Measurements from ENCODE around the gene SYNDIG1.
A peak's percentile ranks its signal among the peaks of the same experiment; 100 is the strongest.

The SYNDIG1 gene

DNA sequence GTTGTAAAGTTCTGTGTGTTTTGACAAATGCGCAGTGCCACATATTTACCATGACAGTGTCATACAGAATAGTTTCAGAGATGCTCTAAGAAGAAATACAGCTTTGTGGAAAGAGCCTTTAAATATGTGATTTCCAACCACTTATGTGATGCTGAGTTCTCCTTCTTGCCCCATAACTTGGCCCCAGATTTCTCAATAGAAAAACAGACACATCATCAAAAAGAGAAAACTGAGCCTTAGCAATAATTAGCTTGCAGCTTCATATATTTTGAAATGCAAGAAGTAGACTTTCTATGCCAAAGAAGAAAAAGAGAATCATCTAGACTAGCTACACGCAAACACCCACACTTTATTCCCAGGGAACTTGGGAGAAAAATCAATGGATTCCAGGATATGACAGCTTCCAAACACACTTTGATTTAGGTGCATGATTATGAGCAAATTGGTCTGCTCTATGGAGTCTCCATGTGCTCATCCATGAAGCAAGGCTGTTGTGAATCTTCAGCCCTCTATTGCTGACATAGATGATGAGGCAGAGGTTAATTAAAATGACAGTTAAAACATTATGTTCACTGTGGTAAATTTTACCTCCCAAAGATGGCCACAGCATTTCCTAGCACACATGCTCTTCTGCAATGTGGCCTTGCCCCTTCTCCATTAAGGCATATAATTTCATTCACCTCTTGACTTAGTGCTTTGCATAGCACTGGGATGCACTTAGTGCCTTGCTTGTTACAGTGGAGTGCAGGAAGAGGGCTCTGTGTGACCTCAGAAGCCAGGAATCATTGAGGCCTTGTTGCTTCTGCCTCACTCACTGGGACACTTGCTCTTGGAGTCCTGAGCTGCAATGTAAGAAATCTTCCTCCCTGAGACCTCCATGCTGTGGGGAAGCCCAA is 174.6 kb downstream of the SYNDIG1 start:
- in situ Hi-C loops (cut with HindIII; ENCODE audit: low pct_unique_long_range_greater_than_20kb, low sequenced_read_pairs): no loop called here
- no peak for TF ChIP-seq JUND (IDR thresholded peaks at IDR 0.05; ENCODE audit: low read depth)
- DNase-seq (ENCODE audit: low read depth in 1 of 2, low spot score in 1 of 2): no peak

GRCh38 chr20:24646321-24646720 is 176.9 kb downstream of the SYNDIG1 start:
- DNase-seq (ENCODE audit: low read depth in 1 of 2, low spot score in 1 of 2): no peak
- TF ChIP-seq JUND (IDR thresholded peaks at IDR 0.05; ENCODE audit: low read depth): no peak
- in situ Hi-C loops (cut with HindIII; ENCODE audit: low pct_unique_long_range_greater_than_20kb, low sequenced_read_pairs): no loop called here

- no peak for DNase-seq (ENCODE audit: low read depth in 1 of 2, low spot score in 1 of 2)
- no peak for TF ChIP-seq JUND (IDR thresholded peaks at IDR 0.05; ENCODE audit: low read depth)
- in situ Hi-C loops (cut with HindIII; ENCODE audit: low pct_unique_long_range_greater_than_20kb, low sequenced_read_pairs): no loop called here
Measured at GRCh38 chr20:24647713-24648112, 178.3 kb downstream of the SYNDIG1 start.

DNA sequence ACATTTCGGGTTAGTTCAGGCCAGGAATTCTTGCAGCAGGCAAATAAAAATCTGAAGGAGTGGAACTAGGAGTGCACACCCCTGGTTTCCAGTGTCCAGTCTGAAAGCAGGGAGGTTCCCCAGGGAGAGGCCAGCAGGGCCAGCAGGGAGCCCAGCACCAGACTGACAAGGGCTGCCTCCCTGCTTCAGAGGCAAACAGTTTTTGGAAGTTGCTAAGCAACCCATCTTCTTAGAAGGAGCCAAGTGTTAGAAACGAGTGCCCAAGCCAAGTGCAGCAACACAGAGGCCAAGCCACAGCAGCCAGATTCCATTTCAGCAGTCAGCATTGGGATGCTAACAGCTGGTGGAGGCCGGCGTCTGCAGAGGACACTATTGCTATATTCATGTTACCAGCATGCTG is 179.1 kb downstream of the SYNDIG1 start:
- TF ChIP-seq JUND (IDR thresholded peaks at IDR 0.05; ENCODE audit: low read depth): no peak
- DNase-seq (ENCODE audit: low read depth in 1 of 2, low spot score in 1 of 2): no peak
- in situ Hi-C loops (cut with HindIII; ENCODE audit: low pct_unique_long_range_greater_than_20kb, low sequenced_read_pairs): no loop called here

DNA sequence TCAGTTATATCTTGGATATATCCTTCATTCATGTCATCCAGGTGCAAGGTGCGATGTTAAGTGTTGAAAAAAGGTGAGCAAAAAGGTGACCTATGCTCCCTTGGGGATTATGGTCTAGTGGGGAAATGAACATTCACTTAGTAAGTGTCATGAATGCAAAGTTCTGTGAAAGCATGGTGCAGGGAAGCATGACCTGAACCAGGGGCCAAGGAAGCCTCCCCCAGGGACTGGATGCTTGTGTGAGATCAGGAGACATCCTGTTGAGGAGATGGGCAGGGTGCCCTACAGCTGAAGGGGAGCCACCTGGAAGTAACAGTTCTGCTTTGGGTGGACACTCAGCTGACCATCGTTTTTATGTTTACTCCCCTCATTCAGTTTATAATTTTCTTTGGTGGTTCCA is 179.5 kb downstream of the SYNDIG1 start:
- in situ Hi-C loops (cut with HindIII; ENCODE audit: low pct_unique_long_range_greater_than_20kb, low sequenced_read_pairs): no loop called here
- no peak for DNase-seq (ENCODE audit: low read depth in 1 of 2, low spot score in 1 of 2)
- no peak for TF ChIP-seq JUND (IDR thresholded peaks at IDR 0.05; ENCODE audit: low read depth)

DNA sequence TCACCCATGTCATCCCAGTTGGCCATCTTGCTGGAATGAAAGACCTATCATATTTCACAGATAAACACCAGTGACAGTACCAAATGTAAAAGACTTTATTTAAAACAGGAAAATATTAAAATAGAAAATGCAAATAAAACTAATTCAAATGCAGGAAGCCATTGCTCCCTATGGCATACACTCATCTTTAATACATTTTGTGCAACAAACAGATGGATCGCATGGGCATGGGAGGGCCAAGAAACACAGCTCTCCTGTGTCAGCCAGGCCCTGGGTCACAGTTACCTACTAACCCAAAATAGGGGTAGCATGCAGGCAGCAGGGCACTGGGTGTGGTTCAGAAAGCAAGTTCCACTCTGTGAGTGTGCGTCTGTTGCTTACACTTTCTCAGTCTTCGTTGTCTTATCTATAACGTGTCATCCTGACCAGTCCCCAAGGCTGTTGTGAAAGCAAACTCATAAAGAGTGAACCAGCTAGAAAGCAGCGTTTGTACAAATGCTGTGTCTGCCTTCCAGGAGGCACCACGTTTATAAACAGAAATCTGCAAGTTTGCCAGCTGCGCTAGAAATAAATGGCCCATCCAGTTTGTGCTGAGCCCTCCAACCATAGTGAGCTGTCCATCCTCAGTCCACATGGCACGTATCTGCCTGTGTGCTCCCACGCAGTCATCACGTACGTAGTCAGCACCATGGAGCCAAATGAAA is 180.5 kb downstream of the SYNDIG1 start:
- peak in 1 of 2 experiments; percentile 80 for DNase-seq (ENCODE audit: low read depth in 1 of 2, low spot score in 1 of 2)
- in situ Hi-C loops (cut with HindIII; ENCODE audit: low pct_unique_long_range_greater_than_20kb, low sequenced_read_pairs): no loop called here
- TF ChIP-seq JUND (IDR thresholded peaks at IDR 0.05; ENCODE audit: low read depth): no peak

DNA sequence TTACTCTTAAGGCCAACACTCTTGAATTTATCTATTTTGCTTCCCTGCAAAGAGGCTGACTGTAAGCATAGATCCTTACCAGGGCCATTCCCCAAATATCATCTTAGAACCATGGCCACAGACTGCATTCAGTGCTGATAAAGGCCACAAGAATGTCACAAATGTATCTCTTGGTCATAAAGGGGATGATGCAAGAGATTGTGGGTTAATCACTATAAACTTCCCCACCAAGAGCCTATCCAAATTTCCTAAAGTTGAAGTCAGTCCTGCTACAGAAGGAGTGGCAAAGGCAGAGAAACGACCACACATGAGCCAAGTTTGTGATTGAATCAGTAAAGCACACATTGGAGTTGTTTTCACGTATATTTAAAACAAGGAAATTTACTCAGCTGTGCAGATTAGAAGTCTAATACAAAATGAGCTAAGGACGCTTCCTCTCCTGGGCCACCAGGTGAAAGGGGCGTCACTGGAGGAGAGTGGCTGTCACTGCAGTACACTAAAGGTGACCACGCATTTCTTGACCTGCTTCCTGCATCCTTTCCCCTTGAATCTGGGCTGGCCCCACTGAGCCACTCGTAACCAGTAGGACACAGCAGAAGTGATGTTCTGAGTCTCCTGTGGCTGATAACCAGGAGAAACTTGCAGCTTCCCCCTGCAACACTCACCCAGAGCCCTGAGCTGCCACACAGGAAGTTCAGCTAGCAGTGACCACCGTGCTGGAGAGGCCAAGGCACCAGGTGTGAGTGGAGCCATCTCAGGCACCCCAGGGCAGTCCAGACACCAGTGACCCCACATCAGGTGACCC is 181.9 kb downstream of the SYNDIG1 start:
- TF ChIP-seq JUND (IDR thresholded peaks at IDR 0.05; ENCODE audit: low read depth): no peak
- in situ Hi-C loops (cut with HindIII; ENCODE audit: low pct_unique_long_range_greater_than_20kb, low sequenced_read_pairs): no loop called here
- peak in 1 of 2 experiments; percentile 51 for DNase-seq (ENCODE audit: low read depth in 1 of 2, low spot score in 1 of 2)

DNA sequence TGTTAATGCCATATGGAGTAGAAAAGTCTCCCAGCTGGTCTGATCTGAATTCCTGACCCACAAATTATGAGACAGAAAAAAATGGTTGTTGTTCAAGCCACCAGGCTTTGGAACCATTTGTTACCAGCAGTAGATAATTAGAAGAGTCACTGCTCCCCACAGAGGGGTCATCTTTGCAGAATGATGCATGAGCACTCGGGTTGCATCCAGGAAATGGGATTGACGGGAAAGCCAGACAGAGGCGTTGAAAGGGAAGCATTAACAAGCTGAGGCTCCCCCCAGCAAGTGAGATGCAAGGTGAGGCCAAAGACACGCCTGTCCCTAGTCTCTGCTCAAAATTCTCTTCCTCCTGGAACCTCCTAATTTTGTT is 182.5 kb downstream of the SYNDIG1 start:
- no peak for TF ChIP-seq JUND (IDR thresholded peaks at IDR 0.05; ENCODE audit: low read depth)
- in situ Hi-C loops (cut with HindIII; ENCODE audit: low pct_unique_long_range_greater_than_20kb, low sequenced_read_pairs): no loop called here

DNA sequence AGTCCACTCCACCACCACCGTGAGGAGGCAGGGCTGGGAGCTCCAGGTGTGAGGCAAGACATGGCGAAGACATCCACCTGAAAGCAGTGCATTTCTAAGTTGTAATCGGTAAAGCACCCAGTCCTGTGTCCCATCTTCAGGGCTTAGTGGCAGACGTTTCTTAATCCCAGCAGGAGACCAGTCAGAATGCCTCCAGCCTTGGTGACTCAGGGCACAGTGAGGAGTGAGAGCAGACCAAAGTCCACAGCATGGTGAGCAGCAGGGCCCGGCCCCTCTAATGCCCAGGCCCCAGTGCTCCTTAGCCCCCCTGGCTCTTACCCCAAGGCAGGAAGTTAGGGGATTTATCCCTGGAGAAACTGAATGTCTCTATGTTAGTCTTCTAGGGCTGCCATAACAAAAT is 183.9 kb downstream of the SYNDIG1 start:
- DNase-seq (ENCODE audit: low read depth in 1 of 2, low spot score in 1 of 2): no peak
- in situ Hi-C loops (cut with HindIII; ENCODE audit: low pct_unique_long_range_greater_than_20kb, low sequenced_read_pairs): no loop called here
- no peak for TF ChIP-seq JUND (IDR thresholded peaks at IDR 0.05; ENCODE audit: low read depth)

More for the DNA sequence above, 182.5 kb downstream of the SYNDIG1 start:
- DNase-seq (ENCODE audit: low read depth in 1 of 2, low spot score in 1 of 2): no peak

GRCh38 chr20:24654425-24654824 is 185.0 kb downstream of the SYNDIG1 start:
- in situ Hi-C loops (cut with HindIII; ENCODE audit: low pct_unique_long_range_greater_than_20kb, low sequenced_read_pairs): no loop called here
- no peak for TF ChIP-seq JUND (IDR thresholded peaks at IDR 0.05; ENCODE audit: low read depth)
- no peak for DNase-seq (ENCODE audit: low read depth in 1 of 2, low spot score in 1 of 2)

DNA sequence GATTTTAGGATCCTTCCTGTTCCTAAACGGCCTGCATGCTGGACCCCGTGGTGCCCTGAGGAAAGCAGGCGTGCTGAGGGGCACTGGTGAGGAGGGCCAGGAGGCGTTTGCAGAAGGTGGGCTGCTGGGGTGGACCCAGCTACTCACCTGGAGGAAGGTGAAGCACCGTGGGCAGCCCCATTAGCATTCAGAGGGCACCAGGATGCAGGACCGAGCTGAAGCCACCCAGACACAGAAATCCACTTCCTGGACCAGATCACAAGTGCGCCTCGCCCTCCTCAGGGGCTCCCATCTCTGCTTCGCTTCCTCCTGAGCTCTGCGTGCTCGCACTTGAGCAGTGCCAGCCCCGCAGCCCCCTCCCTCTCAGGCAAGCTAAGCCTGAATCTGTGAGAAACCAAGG is 187.0 kb downstream of the SYNDIG1 start:
- DNase-seq (ENCODE audit: low read depth in 1 of 2, low spot score in 1 of 2): no peak
- in situ Hi-C loops (cut with HindIII; ENCODE audit: low pct_unique_long_range_greater_than_20kb, low sequenced_read_pairs): no loop called here
- no peak for TF ChIP-seq JUND (IDR thresholded peaks at IDR 0.05; ENCODE audit: low read depth)

GRCh38 chr20:24657196-24657595 is 187.8 kb downstream of the SYNDIG1 start:
- in situ Hi-C loops (cut with HindIII; ENCODE audit: low pct_unique_long_range_greater_than_20kb, low sequenced_read_pairs): no loop called here
- TF ChIP-seq JUND (IDR thresholded peaks at IDR 0.05; ENCODE audit: low read depth): no peak
- DNase-seq (ENCODE audit: low read depth in 1 of 2, low spot score in 1 of 2): no peak

Measured in T47D (cell line).